Middle frontal gyrus (tissue), 1 donor: Measurements from ENCODE around the gene MLLT11.
"Not testable (repeated sequence)": the region's sequence is repeated elsewhere in the genome, so short reads cannot be mapped to it uniquely, and the experiment has no call there.

Source experiments
- DNase-seq: peaks from one replicate; pipeline ENCODE4 v3.0.0-alpha.2; 2015; ENCODE audit warnings: low spot score; ENCODE audit errors: extremely low spot score

MLLT11 gene

GRCh38 chr1:151056149-151056548 lies 4.0 kb upstream of the MLLT11 start:
- DNase-seq, result no peak

- DNase-seq, result no peak
Observed at GRCh38 chr1:151058692-151059091, 1.5 kb upstream of the MLLT11 start.

GRCh38 chr1:151059109-151060006 lies 839 bp upstream of the MLLT11 start, which contains the start of gene CDC42SE1:
Gene CDC42SE1, minus strand, starts transcription at chr1:151059622. Its CDS starts 3,892 bp downstream, at chr1:151055730.
- peak; percentile 72 for DNase-seq

- no peak for DNase-seq
Observed at GRCh38 chr1:151060657-151061421, 642 bp downstream of the MLLT11 start.

- no peak for DNase-seq
Observed at GRCh38 chr1:151061704-151062103, 1.5 kb downstream of the MLLT11 start.

- no peak for DNase-seq
Observed at GRCh38 chr1:151062741-151063371, 2.7 kb downstream of the MLLT11 start.

- no peak for DNase-seq
Observed at GRCh38 chr1:151065089-151065645, 5.0 kb downstream of the MLLT11 start.

GRCh38 chr1:151067185-151067584 lies 7.0 kb downstream of the MLLT11 start:
- DNase-seq, result no peak

- DNase-seq, result no peak
Observed at GRCh38 chr1:151069103-151069486, 8.9 kb downstream of the MLLT11 start.

- DNase-seq, result peak; percentile 82
Observed at GRCh38 chr1:151070474-151071276, 10.5 kb downstream of the MLLT11 start, which contains the start of gene GABPB2. Gene GABPB2, plus strand, starts transcription at chr1:151070761. Its CDS starts 17,429 bp downstream, at chr1:151088190.

GRCh38 chr1:151072224-151072623 lies 12.0 kb downstream of the MLLT11 start:
- no peak for DNase-seq

- no peak for DNase-seq
Observed at GRCh38 chr1:151085953-151086559, 25.9 kb downstream of the MLLT11 start.

- not testable (repeated sequence) for DNase-seq
Observed at GRCh38 chr1:151097426-151097825, 37.2 kb downstream of the MLLT11 start.

GRCh38 chr1:151098126-151098525 lies 37.9 kb downstream of the MLLT11 start:
- no peak for DNase-seq

GRCh38 chr1:151104630-151105029 lies 44.4 kb downstream of the MLLT11 start:
- DNase-seq, result no peak

- DNase-seq, result no peak
Observed at GRCh38 chr1:151106894-151107293, 46.7 kb downstream of the MLLT11 start.

GRCh38 chr1:151108331-151108730 lies 48.1 kb downstream of the MLLT11 start:
- DNase-seq, result no peak

GRCh38 chr1:151113877-151114276 lies 53.7 kb downstream of the MLLT11 start:
- DNase-seq, result no peak
